ENCODE measurements around the gene IFT43.

DNA sequence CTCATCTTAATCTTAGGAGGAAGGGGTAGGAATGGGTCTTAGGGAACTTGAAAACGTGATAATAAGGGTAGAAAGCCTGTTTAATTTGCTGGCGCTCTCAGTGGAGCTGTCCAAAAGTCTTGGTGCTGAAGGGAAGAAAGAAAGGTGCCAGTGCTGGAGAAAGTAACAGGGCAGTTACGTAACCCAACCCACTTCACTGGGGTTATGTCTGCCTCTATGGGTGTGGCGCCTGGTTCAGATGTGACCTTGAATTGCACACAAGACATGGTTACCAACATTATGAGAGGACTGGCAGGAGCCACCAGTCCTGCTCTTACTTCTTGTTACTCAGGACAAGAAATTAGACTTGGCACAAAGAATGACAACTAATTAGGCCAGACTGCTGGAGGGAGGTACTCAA is 147.5 kb downstream of the IFT43 start:
- TF ChIP-seq, protein P1, sequence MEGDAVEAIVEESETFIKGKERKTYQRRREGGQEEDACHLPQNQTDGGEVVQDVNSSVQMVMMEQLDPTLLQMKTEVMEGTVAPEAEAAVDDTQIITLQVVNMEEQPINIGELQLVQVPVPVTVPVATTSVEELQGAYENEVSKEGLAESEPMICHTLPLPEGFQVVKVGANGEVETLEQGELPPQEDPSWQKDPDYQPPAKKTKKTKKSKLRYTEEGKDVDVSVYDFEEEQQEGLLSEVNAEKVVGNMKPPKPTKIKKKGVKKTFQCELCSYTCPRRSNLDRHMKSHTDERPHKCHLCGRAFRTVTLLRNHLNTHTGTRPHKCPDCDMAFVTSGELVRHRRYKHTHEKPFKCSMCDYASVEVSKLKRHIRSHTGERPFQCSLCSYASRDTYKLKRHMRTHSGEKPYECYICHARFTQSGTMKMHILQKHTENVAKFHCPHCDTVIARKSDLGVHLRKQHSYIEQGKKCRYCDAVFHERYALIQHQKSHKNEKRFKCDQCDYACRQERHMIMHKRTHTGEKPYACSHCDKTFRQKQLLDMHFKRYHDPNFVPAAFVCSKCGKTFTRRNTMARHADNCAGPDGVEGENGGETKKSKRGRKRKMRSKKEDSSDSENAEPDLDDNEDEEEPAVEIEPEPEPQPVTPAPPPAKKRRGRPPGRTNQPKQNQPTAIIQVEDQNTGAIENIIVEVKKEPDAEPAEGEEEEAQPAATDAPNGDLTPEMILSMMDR (IDR thresholded peaks at IDR 0.05) = no peak
- TF ChIP-seq POLR2AphosphoS5 (IDR thresholded peaks at IDR 0.05) = no peak

All from breast epithelium (tissue), 3 donors.